Fibroblast of mammary gland (primary cell): ENCODE measurements around the gene PLCH1.

Experiments
- DNase-seq: peaks from one replicate; pipeline ENCODE4 v3.0.0-alpha.2; 2010; ENCODE audit warnings: low read depth
- H3K4me3 ChIP-seq: 2 replicates; pipeline ENCODE4 v1.5.1; 2011; ENCODE audit warnings: low read depth, mild to moderate bottlenecking, low read length, moderate library complexity; ENCODE audit not compliant: control insufficient read depth
- TF ChIP-seq, protein P1 (sequence below): conservative IDR thresholded peaks from 2 replicates; pipeline ENCODE4 v1.5.1; 2011; ENCODE audit warnings: low read depth, low read length, inconsistent platforms; ENCODE audit not compliant: control insufficient read depth, insufficient read depth

The PLCH1 gene

DNA sequence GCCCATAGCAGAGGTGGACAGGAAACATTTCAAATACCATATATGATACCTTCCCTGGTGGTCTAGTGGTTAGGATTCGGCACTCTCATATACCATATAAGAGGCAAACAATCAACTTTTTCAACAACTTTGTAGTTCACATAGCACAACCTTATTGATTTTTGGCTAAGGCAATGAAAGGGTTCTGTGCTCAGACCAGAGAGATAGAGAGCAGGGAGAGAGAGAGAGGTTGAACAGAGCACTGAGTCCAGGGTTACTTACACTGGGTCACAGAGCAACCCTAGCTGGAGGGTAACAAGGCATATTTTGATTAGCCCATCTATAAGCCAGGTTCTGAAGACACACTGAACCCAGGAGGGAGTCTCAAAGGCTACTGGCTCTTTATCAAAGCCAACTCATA lies 83.8 kb downstream of the PLCH1 start:
- no peak for DNase-seq
- no peak overlapping the region for H3K4me3 ChIP-seq
- TF ChIP-seq, protein P1, sequence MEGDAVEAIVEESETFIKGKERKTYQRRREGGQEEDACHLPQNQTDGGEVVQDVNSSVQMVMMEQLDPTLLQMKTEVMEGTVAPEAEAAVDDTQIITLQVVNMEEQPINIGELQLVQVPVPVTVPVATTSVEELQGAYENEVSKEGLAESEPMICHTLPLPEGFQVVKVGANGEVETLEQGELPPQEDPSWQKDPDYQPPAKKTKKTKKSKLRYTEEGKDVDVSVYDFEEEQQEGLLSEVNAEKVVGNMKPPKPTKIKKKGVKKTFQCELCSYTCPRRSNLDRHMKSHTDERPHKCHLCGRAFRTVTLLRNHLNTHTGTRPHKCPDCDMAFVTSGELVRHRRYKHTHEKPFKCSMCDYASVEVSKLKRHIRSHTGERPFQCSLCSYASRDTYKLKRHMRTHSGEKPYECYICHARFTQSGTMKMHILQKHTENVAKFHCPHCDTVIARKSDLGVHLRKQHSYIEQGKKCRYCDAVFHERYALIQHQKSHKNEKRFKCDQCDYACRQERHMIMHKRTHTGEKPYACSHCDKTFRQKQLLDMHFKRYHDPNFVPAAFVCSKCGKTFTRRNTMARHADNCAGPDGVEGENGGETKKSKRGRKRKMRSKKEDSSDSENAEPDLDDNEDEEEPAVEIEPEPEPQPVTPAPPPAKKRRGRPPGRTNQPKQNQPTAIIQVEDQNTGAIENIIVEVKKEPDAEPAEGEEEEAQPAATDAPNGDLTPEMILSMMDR = no peak

DNA sequence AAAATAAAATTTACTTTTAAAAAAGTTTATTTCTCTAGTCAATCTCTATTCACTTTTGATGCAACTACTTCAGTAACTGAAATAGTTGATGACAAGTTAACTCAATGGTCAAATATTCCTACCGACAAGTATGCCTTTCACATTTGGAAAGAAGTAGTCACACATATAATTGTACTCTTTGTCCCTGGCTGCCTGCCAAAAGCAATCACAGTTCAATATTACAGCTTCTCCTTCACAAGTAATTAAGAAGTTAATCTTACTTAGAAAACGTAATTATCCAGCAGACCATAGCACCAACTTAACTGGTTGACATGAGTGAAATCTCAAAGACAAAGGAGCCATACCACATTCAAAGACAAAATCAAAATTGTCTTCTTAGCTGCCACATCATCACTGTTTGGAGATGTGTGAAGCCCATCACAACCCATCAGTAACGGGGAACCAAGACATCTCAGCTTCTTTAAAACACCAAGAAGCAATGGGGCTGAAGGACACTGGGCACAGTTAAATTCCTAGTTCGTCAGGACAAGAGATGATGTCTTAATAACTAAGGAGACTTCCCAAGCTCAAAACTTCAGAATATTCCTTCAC lies 86.1 kb downstream of the PLCH1 start:
- DNase-seq = no peak
- no peak overlapping the region for H3K4me3 ChIP-seq
- TF ChIP-seq, protein P1 = no peak

DNA sequence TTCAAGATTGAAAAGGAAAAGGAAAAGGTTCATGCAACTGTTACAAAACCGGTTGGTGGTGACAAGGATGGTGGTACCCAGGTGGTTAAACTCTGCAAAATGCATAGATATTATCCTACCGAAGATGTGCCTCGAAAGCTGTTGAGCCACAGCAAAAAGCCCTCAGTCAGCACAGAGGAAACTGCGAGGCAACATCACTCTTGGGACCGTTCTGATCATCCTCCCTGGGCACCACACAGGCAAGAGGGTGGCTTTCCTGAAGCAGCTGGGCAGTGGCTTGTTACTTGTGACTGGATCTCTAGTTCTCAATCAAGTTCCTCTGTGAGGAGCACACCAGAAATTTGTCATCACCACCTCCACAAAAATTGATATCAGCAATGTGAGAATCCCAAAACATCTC lies 86.9 kb downstream of the PLCH1 start:
- no peak for DNase-seq
- TF ChIP-seq, protein P1 = no peak
- no peak overlapping the region for H3K4me3 ChIP-seq

DNA sequence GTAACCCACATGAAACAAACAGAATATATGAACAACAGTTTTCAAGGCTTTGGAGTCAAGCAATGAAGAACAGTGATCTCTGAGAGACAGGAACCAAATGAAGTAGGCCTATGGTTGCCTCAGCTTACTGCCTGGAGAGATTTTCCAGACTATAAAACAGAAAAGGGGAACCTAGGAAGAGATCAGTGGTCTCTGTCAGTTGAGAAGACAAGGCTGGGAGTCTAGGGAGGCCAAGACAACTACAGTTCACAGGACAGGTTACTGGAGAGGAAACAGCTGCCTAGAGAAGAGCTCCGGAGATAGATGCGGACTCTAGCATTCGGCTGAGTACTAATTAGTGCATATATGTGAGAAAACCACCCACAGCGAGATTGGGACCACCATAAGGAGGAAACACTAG lies 87.7 kb downstream of the PLCH1 start:
- TF ChIP-seq, protein P1 = no peak
- no peak overlapping the region for H3K4me3 ChIP-seq
- DNase-seq = no peak

DNA sequence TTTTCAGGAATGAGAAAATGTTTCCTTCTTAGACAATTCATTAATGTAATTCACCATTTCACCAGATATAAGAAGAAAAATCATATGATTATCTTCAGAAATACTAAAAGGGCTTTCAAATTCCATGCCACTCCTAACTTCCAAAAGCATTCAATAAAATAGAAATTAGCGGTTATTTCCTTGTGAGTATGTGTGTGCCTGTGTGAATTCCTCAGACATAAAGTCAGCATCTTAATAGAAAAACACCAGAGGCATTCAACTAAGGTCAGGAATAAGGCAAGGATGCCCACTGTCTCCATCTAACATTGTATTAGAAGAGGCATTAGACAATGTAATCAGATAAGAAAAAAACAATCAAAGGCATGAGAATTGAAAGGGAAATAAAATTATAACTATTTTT lies 88.4 kb downstream of the PLCH1 start:
- H3K4me3 ChIP-seq = no peak overlapping the region
- TF ChIP-seq, protein P1 = no peak
- no peak for DNase-seq

DNA sequence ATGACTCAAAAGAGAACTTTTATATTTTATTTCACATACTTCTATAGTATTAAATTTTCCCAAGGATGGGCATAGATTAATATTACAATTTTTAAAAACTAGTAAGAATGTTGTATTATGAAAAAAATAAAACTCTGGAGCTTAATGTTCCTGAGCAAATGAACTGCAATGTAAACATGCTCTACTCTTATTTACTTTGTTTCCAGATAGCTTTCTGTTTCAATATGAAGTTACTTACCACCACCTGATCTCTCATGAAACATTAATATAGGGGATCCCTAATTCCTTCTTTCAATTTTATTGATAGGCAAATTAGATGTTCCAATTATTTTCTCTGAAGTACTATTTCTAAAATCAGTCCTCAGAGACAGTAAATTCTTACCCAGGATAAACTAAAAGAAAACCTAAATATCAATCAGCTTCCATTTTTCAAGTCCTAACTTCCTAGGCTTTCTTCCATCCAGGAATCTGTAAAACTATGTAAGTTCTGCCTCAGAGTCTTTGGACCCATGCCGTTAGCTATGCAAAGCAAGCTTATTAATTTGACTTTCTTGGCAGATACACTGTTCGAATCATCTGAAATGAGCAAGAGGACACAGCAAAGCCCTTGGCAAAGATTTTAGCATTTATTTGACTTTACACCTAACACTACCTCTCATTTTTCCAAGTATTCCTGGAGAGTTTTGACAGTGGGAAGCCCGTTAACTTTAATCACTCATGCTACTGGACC lies 93.2 kb downstream of the PLCH1 start:
- no peak overlapping the region for H3K4me3 ChIP-seq
- TF ChIP-seq, protein P1 = no peak
- DNase-seq = no peak

DNA sequence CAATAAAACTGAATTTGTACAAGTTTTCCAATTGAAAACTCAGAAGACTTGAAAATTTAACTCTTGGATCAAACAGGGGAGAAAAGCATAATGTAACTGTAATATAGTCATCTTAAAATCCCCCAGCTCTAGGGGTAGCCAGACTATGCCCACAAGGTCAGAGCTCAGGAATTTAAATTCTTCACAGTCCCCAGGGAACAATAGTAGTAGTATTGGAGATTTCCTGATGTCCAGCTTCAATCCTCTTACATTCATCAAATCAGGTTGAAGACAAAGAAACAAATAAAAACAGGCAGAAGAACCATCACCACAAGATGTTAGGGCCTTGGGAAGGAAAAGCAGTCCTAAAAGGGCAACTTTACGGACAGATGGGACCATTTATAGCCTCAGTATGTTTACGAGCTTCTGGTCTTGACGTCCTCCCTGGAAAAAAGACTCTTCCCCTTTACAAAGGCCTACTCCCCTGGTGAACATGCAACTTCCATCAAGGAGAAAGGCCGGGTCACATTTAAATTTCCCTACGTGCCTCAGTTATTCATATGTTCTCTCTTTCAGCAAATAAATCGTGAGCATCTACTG lies 96.8 kb downstream of the PLCH1 start:
- no peak overlapping the region for H3K4me3 ChIP-seq
- DNase-seq = no peak
- TF ChIP-seq, protein P1 = no peak
